Right ventricle myocardium superior (tissue), 1 donor: ENCODE measurements around the gene ABHD16A. TPM values are rescaled to one million over a fixed set of nuclear protein-coding genes. Genes with fewer than 3 reads are reported as not detected.

ENCODE experiments used
- ATAC-seq: fragments of 200-7000 bp; cut with Tn5 transposase; one replicate; pipeline ENCODE4 v1.9.1; 2020; ENCODE audit warnings: mild to moderate bottlenecking; ENCODE audit not compliant: poor library complexity
- DNase-seq: peaks from one replicate; pipeline ENCODE4 v3.0.0-alpha.2; 2020
- intact Hi-C: fragments of 100-400 bp; cut with DNase I; formaldehyde crosslinking; loops from one replicate; pipeline ENCODE4 v1.11.2; 2022
- total RNA-seq: library from RNA; stranded (reverse); fragmentation: NEBNext Ultra II Directional; extraction: Animal tissue kit (Norgen Biotek cat#: 25700); gene quantifications from one replicate; pipeline ENCODE4 v1.2.1, GENCODE V29; 2021
- donor health status: DM: no; HTN: yes; CAD: no; lungs with severe emphysema.

The ABHD16A gene
- total RNA-seq, 1 donor from 2014 or later, result 27.9 TPM

DNA sequence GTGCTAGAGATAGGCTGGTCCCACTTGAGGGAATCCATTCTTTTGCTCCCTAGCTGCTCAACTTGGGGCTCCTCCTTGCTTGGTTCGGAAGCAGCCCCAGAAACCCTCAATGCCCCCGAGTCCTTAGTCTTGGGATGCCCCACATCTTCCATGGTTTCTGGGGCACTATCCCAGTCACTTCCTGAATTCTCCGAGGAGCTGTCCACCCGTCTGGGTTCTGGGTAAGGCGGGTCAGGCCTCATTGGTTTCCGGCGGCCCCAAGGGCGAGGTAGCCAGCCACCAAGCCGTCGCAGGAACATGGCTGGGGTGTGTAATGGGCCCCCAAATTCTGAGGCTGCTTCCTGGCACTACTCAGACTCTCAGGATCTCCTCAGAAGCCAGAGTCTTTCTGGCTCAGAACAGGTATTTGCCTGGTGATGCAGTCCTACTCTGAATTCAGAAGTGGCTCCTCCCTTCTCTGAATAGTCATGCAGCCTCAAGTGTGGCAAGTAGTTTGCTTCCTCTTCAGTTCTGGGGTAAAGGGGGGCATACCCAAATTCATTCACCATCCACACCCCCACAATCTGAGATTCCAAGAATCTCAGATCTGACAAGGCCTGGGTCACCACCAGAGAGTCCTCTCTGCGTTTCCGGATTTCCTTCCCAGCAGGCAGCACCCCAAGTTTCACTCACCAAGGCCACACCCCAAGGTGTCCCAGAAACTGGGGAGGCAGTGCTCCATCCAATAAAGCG lies 43.3 kb downstream of the ABHD16A start:
- ATAC-seq (peak; percentile 2), DNase-seq (no peak)
- intact Hi-C loops, result no loop called here

DNA sequence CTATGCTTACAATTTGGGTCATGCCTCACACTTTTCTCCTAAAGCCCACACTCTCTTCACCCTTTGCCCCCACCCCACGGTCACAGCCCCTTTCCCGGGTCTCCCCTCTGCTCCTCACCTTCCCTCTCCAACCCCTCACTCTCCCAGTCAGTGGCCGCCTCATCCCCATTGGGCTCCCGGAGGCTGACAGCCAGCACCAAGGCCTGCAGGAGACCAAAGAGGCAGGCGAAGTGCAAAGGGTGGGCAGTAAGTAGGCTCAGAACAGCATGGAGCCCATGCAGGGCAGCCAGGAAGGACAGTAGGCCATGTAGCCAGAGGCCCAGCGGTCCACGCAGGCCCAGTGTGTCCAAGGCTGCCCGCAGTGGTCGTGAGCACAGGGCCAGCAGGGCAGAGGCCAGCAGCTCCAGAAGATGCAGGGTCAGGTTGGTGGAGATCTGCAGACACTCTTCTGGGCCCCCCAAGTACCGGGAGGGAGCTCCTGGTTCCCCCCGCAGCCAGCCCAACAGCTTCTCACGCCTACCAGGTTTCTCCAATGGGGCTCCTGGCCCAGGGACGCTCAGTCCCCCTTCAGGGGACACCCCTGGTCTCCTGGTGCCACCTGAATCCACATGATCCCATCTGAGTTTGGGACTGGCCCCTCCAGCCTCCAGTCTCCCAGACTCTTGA lies 44.0 kb downstream of the ABHD16A start:
- no peak for ATAC-seq
- intact Hi-C loops, result no loop called here
- DNase-seq, result no peak

DNA sequence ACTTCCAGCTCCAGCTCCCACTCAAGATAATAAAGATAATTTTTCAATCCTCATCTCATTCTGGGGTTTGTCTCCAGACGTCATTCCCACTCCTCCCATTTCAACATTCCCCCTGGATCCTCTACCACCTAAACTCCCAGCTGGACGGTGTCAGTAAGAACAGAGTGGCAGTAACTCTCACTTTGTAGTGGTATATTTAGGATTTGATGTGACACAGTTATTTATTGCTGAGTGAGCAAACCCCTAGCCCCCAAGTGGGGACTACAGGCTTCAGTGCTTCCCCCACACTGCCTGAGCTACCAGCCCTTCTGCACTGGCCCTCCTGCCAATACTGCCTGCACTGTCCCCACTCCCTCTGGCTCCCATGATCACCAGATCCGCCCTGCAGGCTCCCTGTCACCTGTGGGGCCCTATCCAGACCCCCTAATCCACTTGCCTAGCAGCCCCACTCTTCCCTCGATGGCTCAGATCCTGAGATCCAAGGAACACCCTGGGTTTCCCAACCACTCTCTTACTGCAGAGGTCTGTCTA lies 44.9 kb downstream of the ABHD16A start:
- DNase-seq (no peak), ATAC-seq (no peak)
- intact Hi-C loops, result no loop called here

DNA sequence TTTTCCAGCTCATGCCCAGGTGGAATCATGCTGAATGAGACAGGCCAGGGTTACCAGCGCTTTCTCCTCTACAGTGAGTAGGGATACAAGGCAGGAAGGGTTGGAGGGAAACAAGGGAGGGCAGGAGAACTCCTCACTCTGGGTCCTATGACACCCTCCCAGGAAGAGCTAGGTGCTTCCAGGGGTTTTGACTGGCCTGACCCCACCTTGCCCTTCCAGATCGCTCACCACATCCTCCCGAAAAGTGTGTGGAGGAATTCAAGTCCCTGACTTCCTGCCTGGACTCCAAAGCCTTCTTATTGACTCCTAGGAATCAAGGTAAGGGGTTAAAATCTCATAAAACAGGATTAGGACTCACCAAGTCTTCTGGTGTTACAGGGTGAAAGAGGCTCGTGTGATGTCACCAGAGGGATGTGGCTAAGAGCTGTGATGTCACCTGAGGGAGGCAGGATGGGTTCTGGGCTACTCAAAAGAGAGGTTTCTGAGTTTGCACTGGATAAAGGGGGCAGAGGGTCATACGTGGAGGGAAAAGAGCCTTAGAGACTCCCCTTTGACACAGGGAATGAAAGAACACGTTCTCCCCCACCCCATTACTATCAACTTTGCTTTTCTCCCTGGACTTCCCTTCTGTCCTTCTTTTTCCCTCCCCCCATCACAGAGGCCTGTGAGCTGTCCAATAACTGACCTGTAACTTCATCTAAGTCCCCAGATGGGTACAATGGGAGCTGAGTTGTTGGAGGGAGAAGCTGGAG lies 45.5 kb downstream of the ABHD16A start:
- intact Hi-C loops, result no loop called here
- DNase-seq (no peak), ATAC-seq (no peak)

DNA sequence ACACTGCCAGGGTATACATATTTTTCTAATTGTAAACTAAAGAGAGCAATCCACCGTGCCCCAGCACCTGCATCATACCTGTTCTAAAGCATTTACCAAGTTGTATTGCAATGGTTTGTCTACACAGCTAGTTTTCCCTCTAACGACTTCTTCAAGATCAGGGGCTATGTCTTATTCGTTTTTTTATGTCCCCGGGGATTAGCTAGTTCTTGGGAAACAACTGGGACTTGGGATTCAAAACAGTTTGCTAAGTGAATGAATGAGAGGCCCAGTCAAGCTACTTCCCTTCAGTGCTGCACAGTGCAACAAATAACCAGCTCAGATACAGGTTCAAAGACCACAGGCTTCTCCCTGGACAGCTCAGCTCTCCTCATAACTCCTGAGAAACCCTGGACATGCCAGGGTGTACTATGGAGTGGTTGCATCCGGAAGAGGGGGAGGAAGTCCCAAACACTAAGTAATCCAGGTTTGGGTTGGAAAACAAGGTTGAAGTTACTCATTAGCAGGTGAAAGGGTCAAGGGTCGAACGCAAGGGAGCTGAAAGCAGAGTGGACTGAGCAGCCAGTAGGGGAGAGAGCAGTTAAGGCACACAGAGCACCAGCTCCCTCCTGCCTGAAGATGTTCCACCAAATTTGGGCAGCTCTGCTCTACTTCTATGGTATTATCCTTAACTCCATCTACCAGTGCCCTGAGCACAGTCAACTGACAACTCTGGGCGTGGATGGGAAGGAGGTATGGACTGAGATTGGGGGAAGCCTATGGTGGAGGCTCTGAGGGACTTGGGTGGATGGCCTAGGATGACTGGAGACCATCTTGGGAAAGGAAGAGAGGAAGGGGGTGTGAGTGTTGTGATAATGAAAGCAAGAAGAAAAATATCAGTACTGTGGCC lies 47.5 kb downstream of the ABHD16A start, which contains the start of gene APOM:
Gene APOM, plus strand, starts transcription at position 546 of the 889 bp plus-strand sequence. Its CDS starts 73 bp downstream, at position 619.
- DNase-seq, result no peak
- intact Hi-C loops, result no loop called here
- ATAC-seq, result no peak

DNA sequence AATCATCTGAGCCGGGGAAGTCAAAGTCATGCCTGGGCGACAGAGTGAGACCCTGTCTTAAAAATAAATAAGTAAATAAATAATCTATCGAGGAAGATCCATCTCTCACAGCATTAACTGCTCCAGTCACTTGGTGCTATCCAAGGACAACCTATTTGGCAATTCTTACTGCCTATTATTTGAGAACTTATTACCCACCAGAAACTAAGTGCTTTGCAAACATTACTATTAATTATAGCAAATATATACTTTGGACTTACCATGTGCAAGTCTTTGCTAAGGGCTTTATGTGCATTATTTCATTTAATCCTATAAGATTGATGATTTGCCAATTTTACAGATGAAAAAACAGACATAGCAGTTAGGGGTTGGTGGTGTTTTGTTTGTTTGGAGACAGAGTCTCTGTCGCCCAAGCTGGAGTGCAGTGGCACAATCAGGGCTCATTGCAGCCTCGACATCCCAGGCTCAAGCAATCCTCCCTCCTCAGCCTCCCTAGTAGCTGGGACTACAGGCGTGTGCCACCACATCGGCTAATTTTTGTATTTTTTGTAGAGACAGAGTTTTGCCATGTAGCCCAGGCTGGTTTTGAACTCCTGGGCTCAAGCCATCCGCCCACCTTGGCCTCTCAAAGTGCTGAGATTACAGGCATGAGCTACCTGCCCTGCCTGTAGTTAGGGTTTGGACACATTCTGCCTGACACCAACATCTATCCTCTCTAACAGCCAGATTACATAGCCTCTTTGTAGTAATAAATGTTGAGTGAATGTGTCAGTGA lies 48.4 kb downstream of the ABHD16A start:
- intact Hi-C loops, result no loop called here
- ATAC-seq (no peak), DNase-seq (no peak)

DNA sequence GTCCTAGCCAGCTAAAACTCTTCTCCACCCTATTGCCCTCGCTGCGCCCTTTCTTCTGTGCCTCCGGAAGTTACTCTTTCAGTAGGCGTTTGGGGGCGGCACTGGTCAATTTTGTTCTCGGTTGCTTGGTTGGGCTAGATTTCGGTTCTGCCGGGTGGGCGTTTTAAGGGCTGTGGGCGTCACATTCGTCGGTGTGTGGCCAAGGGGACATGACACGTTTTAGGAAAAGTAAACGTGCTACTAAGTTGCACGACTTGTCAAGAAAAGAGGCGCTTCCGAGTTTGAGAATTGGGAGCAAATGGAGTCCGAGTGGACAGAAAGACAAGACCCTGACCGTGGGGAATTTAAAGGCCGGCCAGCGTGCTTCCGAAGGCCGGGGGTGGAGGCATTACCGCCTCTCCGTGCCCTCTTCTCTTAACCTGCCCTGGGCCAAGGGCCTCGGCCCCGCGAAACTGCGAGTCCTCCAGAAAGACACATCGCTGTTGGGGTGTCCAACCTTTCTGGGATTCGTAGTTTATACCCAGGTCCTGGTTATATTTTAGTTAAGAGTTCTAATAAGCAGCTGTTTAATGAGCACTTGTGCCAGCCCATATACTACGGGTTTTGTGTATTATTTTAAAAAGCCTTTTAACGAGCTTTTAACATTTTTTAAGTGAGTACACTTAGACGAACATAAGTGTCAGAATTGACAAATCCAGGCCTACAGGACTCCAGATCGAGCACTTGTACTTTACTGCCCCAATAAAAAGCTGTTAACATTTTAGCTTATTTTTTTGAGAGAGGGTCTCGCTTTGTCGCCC lies 50.0 kb downstream of the ABHD16A start:
- DNase-seq (peak; percentile 88), ATAC-seq (peak; percentile 84)
- intact Hi-C loops, result no loop called here

DNA sequence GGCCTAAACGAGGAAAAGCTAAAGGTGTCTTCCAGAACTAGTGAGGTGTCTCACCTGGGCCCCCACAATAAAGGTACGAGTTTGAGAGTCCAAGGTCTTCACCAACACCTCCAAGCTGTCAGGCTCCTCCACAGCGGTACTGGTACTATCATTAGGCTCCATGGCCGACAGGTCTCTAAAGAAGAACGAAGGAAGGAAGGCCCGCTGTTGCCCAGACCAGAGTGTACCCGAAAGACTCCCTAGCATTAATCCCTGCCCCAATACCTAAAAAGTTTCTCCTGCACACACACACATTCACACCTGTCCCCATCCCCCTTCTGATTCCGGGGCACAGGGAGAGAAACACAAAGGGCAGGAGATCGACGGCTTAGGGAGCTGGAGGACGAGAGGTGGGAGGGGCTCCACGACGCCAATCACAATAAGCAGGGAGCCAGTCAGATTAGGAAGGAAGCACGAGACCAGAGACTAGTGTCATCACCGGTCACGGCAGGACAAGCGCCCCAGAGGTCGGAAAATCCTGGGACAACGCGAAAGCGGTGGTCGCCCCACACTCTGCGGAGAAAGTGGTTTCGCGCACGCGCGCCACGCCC lies 51.4 kb downstream of the ABHD16A start:
- no peak for DNase-seq
- intact Hi-C loops, result no loop called here

DNA sequence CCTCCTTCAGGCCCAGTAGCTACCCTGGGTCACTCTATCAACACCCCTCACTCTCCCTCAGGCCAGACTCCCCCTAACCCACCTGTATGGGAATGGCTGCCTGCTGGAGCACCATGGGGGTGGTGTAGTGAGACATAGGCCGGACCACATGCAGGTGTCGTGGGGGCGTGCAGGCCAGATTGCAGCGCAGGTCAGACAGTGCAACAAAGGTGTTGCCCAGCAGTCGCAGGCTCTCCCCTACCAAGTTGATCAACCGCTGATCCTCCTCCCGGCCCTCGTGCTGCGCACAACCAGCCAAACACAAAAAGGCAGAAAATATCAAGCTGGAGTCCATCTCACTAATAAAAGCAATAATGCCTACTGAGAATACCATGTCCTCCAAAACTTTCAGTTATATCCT lies 57.8 kb downstream of the ABHD16A start:
- DNase-seq (no peak), ATAC-seq (no peak)
- intact Hi-C loops, result no loop called here

More for the DNA sequence above, 51.4 kb downstream of the ABHD16A start:
- peak; percentile 71 for ATAC-seq

DNA sequence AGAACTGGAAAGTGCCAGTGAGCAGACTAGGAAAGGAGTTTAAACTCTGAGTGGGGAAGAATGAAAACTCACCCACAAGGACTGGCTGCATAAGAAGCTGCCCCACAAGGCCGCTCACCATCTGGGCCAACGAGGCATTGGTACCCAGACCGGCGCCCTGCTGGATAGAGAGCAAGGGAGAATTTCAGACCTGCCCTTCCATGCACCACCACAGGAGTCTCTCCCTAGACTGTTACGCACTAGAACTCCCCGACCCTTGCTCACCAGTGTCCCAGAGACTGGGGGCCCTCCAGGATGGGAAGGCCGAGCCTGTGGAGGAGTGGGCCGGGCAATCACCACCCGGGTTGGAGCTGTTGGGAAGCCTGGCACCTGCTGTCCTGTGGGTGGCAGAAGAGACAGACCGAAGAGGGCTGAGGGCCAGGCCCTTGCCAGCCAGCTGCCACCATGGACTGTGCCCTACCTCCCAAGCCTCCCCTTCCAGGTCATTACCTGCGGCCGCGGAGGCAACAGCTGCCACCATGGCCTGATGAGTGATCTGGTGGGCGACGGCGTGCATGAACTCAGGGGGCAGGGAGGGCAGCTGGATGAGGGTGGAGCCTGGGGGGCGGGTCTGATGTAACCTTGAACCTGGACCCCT lies 59.2 kb downstream of the ABHD16A start:
- DNase-seq (no peak), ATAC-seq (no peak)
- intact Hi-C loops, result no loop called here

DNA sequence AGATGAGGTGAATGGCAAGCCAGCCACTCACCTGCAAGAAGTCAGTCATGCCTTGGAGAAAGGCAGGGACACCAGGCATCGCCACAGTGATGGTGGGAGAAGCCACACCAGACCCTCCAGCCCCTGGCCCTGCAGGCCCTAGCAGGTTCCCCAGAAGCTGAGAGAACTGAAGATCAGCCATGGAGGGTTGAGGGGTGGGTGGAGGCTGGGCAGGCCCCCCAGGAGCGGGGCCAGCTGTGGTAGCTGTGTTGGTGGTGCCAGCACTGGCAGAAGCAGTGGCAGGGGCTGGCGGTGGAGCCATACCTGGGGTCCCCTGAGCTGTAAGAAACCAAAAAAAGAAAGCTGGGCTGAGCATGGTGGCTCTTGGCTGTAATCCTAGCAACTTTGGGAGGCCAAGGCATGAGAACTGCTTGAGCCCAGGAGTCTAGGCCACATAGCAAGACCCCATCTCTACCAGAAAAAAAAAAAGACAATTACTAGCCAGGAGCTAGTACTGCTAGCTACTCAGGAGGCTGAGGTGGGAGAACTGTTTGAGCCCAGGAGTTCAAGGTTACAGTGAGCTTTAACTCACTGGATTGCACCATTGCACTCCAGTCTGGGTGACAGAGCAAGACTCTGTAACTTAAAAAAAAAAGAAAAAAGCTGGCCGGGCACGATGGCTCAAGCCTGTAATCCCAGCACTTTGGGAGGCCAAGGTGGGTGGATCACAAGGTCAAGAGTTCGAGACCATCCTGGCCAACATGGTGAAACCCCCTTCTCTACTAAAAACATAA lies 60.1 kb downstream of the ABHD16A start:
- ATAC-seq, result no peak
- intact Hi-C loops, result no loop called here

DNA sequence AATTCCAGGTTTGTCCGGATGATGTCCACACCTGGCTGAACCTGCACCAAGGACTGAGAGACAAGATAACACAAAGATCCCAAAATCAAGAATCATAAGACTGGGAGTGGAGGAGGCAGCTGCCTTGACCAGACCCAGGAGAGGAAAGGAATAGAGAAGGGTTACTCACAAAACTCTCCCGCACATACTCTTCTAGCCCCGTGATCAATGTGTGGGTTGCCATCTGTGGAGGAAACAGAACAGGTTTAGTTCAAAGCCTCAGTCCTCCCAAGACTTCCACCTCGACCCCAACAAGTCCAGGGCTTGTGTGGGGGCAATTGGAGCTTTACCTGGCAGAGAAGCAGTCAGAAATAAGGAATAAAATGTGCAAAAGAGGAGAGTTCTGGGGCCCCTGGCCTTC lies 61.8 kb downstream of the ABHD16A start:
- DNase-seq, result no peak
- intact Hi-C loops, result no loop called here
- ATAC-seq, result no peak

More for the DNA sequence above, 60.1 kb downstream of the ABHD16A start:
- DNase-seq, result no peak

DNA sequence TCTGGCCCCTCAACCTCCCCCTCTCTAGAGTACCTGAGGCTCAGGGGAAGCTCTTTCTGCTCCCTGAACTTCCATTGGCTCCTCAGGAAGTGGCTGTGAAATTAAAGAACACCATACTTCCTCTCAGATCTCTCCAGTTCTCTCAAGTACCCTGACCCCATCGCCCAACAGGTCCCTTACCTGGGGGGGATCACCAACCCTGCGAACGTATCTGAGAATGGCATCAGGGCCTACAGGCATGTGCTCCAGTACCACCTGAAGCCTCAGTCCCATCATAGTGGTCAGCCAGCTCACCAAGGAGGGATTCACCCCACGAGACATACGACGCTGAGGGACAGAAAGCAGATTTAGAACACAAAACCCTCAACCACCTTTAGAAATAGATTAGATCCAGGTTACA lies 62.5 kb downstream of the ABHD16A start:
- ATAC-seq (no peak), DNase-seq (no peak)
- intact Hi-C loops, result no loop called here

DNA sequence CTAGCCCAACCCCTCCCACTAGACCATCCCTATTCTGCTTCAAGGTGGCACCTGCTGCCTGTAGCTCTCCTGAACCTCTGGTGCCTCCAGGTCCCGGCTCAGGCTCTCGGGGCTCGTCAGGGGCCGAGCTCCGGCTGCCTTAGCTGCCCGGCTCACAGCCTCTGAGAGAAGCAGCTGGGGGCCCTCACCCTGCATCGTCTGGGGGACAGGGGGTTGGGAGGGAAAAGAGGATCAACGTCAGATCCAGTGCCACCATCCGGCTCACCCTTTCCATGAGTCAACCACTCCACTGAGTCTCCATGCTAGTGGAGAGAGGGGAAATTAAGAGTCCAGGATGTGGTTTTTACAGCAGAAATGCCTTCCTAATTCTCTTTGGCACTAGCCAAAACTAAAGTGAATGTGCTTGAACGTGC lies 63.7 kb downstream of the ABHD16A start:
- ATAC-seq, result no peak
- intact Hi-C loops, result no loop called here

DNA sequence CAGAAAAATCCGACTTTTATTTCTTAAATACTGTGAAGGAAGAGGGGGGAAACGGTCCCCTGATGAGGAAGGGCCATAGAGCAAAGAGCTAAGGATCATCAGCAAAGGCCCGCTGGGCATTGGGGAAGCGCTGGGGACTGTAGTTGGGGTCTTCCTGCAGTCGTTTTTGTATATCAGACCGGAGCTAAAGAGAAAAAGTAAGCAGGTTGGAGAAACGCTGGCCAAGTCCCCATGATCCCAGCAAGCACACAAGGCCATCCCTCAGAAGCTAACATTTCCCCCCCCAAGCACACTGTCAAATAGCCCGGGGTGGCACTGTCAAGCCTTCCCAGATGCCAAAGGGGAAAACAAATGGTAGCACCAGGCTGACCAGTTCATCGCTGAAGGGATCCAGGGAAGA lies 64.1 kb downstream of the ABHD16A start:
- ATAC-seq, result no peak
- DNase-seq, result no peak
- intact Hi-C loops, result no loop called here

More for the DNA sequence above, 63.7 kb downstream of the ABHD16A start:
- DNase-seq, result no peak
